Stromal cell of bone marrow (primary cell): ENCODE measurements around the gene IFT25.
A peak's percentile ranks its signal among the peaks of the same experiment; 100 is the strongest.

Experiments
- DNase-seq: peaks from one replicate; pipeline ENCODE4 v3.0.0-alpha.2; 2012; ENCODE audit warnings: low read depth

IFT25 gene

GRCh38 chr1:53927376-53927881, 18.1 kb downstream of the IFT25 start:
- DNase-seq: no peak

GRCh38 chr1:53919675-53920066, 25.8 kb downstream of the IFT25 start:
- DNase-seq: no peak

DNA sequence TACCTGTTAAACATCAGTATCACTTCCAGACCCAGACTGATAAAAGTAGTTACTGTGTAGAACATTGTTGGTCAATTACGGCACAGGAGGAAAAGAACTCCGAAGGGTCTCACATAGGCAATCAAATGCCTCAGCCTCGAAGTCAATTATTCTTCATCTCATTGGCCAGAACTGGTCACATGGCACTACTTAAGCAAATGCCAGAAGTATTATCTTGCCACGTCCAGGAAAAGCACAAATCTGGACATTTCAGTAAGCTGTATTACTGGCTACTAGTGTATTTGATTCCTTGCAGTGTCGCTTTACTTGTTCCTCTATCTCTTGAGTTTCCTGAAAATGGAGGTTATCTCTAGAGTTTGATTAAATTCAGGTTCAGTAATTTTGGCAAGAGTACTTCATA, 27.2 kb downstream of the IFT25 start:
- DNase-seq: no peak

GRCh38 chr1:53913352-53914033, 32.0 kb downstream of the IFT25 start:
- DNase-seq: no peak

GRCh38 chr1:53911442-53911841, 34.1 kb downstream of the IFT25 start:
- DNase-seq: no peak

DNA sequence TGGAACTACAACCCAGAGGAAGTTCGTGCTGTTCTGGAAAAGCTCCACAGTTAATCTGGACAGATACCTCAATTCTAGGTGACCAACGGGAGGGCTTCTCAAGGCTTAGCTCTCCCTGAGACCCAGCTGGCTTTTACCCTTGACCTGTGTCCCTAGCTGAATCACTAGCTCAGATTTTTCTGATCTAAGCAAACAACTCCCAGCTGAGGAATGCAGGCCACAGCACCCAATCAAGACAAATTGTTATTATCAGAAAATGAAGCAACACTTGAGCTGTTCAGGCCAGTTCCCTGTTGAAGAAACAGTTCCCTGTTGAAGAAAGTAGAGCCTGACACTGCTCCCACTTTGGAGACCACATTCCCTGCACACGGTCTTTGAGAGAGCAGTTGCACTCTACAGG, 35.6 kb downstream of the IFT25 start:
- no peak for DNase-seq

- DNase-seq: no peak
Observed at GRCh38 chr1:53906121-53906520, 39.4 kb downstream of the IFT25 start.

DNA sequence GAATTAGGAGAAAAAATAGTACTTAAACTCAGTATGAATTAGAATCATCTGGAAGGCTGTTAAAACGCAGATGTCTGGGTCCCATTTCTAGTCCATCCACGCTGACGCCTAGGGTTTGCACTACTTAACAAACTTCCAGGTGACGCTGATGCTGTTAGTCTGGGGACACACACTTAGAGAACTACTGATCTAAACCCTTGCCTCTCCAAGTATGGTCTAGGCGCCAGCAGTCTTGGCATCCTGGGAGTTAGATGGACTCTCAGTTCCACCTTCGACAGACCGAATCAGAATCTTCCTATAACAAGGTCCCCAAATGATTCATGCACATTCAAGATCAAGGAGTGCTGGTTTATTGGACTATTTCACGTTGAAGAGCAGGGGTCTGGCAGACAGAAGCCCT, 40.0 kb downstream of the IFT25 start:
- DNase-seq: no peak

- DNase-seq: no peak
Observed at GRCh38 chr1:53902235-53903138, 43.0 kb downstream of the IFT25 start.

- no peak for DNase-seq
Observed at GRCh38 chr1:53899708-53900107, 45.8 kb downstream of the IFT25 start.

- DNase-seq: peak; percentile 22
Observed at GRCh38 chr1:53899206-53899628, 46.3 kb downstream of the IFT25 start.

GRCh38 chr1:53896635-53897229, 48.8 kb downstream of the IFT25 start:
- peak; percentile 70 for DNase-seq

GRCh38 chr1:53895421-53895820, 50.1 kb downstream of the IFT25 start:
- no peak for DNase-seq

- no peak for DNase-seq
Observed at GRCh38 chr1:53894644-53895043, 50.9 kb downstream of the IFT25 start.

- DNase-seq: no peak
Observed at GRCh38 chr1:53893999-53894636, 51.4 kb downstream of the IFT25 start, which contains the start of gene DIO1. Gene DIO1, plus strand, starts transcription at chr1:53894187. Its CDS starts 24 bp downstream, at chr1:53894211.

DNA sequence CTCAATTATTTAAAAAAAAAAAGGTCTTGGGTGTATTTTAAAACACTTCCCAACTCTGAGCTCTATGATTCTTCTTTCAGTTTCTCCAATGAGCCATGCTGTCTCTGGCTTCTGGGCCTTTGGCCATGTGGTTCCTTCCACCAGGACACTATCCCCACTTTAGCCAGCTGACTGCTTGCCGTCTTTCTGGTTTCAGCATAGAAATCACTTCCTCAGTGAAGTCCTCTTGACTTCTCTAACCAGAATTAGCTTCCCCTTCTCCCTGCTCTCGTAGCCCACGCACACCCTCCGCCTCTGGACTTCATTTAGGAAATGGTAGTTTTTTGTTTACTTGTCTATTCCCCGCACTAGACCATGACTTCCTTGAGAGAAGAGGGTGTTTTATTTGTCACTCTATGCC, 52.6 kb downstream of the IFT25 start:
- no peak for DNase-seq

DNA sequence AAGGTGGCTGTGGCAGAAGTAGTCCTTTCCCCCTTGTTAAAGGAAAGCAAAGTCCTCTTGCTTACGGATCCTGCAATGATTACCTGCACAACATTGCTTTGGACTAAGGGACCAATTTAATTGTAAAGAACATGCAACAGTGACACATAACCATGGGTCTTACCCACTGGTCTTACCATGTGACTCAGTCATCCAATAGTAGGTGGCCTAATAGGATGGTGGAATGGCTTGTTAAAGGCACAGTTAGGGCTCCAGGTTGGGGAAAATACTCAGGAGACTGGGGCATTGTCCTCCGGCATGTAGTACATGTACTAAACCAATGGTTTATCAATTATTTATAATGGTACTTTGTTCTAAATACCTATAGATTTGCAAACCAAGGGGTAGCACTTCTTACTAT, 53.8 kb downstream of the IFT25 start:
- DNase-seq: no peak

GRCh38 chr1:53891018-53891417, 54.5 kb downstream of the IFT25 start:
- no peak for DNase-seq

- no peak for DNase-seq
Observed at GRCh38 chr1:53890522-53890941, 55.0 kb downstream of the IFT25 start.

- DNase-seq: peak; percentile 84
Observed at GRCh38 chr1:53889304-53890298, 55.9 kb downstream of the IFT25 start, which contains the start of gene YIPF1. Gene YIPF1, minus strand, starts transcription at chr1:53889797. Its CDS starts 860 bp downstream, at chr1:53888937.

GRCh38 chr1:53888681-53889080, 56.8 kb downstream of the IFT25 start:
- no peak for DNase-seq
